BJ (cell line): ENCODE measurements around the gene ARID1A. TPM values are rescaled to one million over a fixed set of nuclear protein-coding genes. Genes with fewer than 3 reads are reported as not detected.

Experiments used
- CTCF ChIA-PET: fragments of 350-600 bp; formaldehyde crosslinking; extraction: SDS; loops from one replicate; lab custom pipeline; 2021; ENCODE audit warnings: antibody characterized with exemption, inconsistent platforms; lab: Yijun Ruan, JAX
- POLR2A ChIA-PET: fragments of 300-600 bp; sonication (Branson Sonifier 250); formaldehyde crosslinking; extraction: SDS; loops from one replicate; lab custom pipeline; 2021; ENCODE audit warnings: antibody characterized with exemption; lab: Charles Lee
- DNase-seq: peaks from one replicate; pipeline ENCODE4 v3.0.0-alpha.2; 2011; ENCODE audit warnings: low read depth
- H3K27me3 ChIP-seq: 2 replicates; pipeline ENCODE4 v1.6.0; 2011; ENCODE audit warnings: low read length; ENCODE audit not compliant: control insufficient read depth, insufficient read depth
- H3K36me3 ChIP-seq: 2 replicates; pipeline ENCODE4 v1.5.1; 2011; ENCODE audit warnings: low read length; ENCODE audit not compliant: control insufficient read depth, insufficient read depth
- H3K4me3 ChIP-seq: 2 replicates; pipeline ENCODE4 v1.5.1; 2011; ENCODE audit warnings: low read depth, mild to moderate bottlenecking, control low read depth, low read length
- CTCF ChIP-seq: IDR thresholded peaks from 2 replicates; pipeline ENCODE4 v1.5.1; 2011; ENCODE audit warnings: low read depth, mild to moderate bottlenecking, control low read depth, inconsistent platforms, low read length, moderate library complexity; ENCODE audit not compliant: insufficient read depth
- polyA plus RNA-seq: library from polyadenylated mRNA; depleted of rRNA; stranded (reverse); fragments of >200 nt; gene quantifications from 2 replicates; pipeline ENCODE4 v1.2.3, GENCODE V29; 2011

Gene ARID1A
- polyA plus RNA-seq, 1 experiment = 16.0 TPM

GRCh38 chr1:26785611-26786436 is 90.0 kb downstream of the ARID1A start:
- ChIA-PET CTCF (interaction anchor here (0.8 to 1.7 kb wide), 6 partner anchors 15 to 187 kb away, joined by 3 to 4 read pairs (median 4); no protein-coding TSS in a partner anchor), POLR2A (interaction anchor here (1.3 to 1.8 kb wide), 2 partner anchors 14 to 88 kb away, joined by 5 to 6 read pairs; no protein-coding TSS in a partner anchor)
- H3K36me3 ChIP-seq = no peaks in the 10 kb centered on the region
- H3K27me3 ChIP-seq = no peaks in the 10 kb centered on the region
- no peak for DNase-seq
- no peak overlapping the region for H3K4me3 ChIP-seq
- no peak for TF ChIP-seq CTCF

- peak; percentile 77 for DNase-seq
- Histone ChIP-seq H3K4me3 (peak overlapping the region; percentile 54), H3K27me3 (no peaks in the 10 kb centered on the region), H3K36me3 (0 out of 2 replicates have a peak, but pooled peaks cover 1% of the 10 kb centered on the region)
- TF ChIP-seq CTCF = no peak
- ChIA-PET POLR2A (interaction anchor here (1.3 to 1.8 kb wide), 2 partner anchors 15 to 89 kb away, joined by 5 to 6 read pairs; no protein-coding TSS in a partner anchor), CTCF (interaction anchor here (0.8 to 6.2 kb wide), 5 partner anchors 58 to 188 kb away, joined by 3 to 210 read pairs (median 3); no protein-coding TSS in a partner anchor)
These were observed 90.9 kb downstream of the ARID1A start for GRCh38 chr1:26786437-26787380.

GRCh38 chr1:26787381-26787705 is 91.5 kb downstream of the ARID1A start:
- ChIA-PET CTCF (interaction anchor here (0.7 to 6.2 kb wide), 8 partner anchors 12 to 196 kb away, joined by 3 to 210 read pairs (median 8); no protein-coding TSS in a partner anchor), POLR2A (interaction anchor here (0.9 kb wide), 1 partner anchor 88 kb away, joined by 4 read pairs; no protein-coding TSS in a partner anchor)
- no peak for DNase-seq
- Histone ChIP-seq H3K27me3 (no peaks in the 10 kb centered on the region), H3K36me3 (0 out of 2 replicates have a peak, but pooled peaks cover 1% of the 10 kb centered on the region), H3K4me3 (peak overlapping the region; percentile 54)
- no peak for TF ChIP-seq CTCF

GRCh38 chr1:26787706-26788514 is 92.1 kb downstream of the ARID1A start, which contains the start of gene PIGV:
TSS of gene PIGV (plus strand) at chr1:26787950. CDS start at chr1:26790816, 2,866 bp downstream.
- 0 out of 2 replicates have a peak, but pooled peaks cover 1% of the 10 kb centered on the region for H3K36me3 ChIP-seq
- H3K4me3 ChIP-seq = peak within 1 kb of the TSS; percentile 54
- no peak for DNase-seq
- ChIA-PET CTCF (interaction anchor here (0.7 to 6.2 kb wide), 26 partner anchors 11 to 288 kb away, joined by 3 to 210 read pairs (median 8); no protein-coding TSS in a partner anchor), POLR2A (interaction anchor here (0.6 to 0.9 kb wide), 4 partner anchors 19 to 651 kb away, joined by 3 to 4 read pairs (median 4); no protein-coding TSS in a partner anchor)
- no peaks in the 10 kb centered on the region for H3K27me3 ChIP-seq
- no peak for TF ChIP-seq CTCF
